Measurements from ENCODE around the gene ST6GALNAC1. TPM values are rescaled to one million over a fixed set of nuclear protein-coding genes. Genes with fewer than 3 reads are reported as not detected.

ST6GALNAC1 gene
- total and polyA plus RNA-seq, 2 of the 4 experiments (the other 2 are of a cell fraction): not detected

- Histone ChIP-seq H3K18ac (ENCODE audit: low read depth, low read length) (no peak overlapping the region), H3K23ac (ENCODE audit: low read depth, low read length) (no peak overlapping the region), H3K79me1 (ENCODE audit: low read depth in 1 of 2, low read length in 2 of 2) (peaks cover 0 to 43% of the 10 kb centered on the region in 2 experiments; a peak in 3 of 4 replicates), H4K8ac (ENCODE audit: low read depth in 2 of 2, low read length in 2 of 2) (no peak overlapping the region), H4K91ac (ENCODE audit: insufficient read depth, low read depth, low read length) (no peak overlapping the region), H3K27ac (ENCODE audit: insufficient read depth, low read length) (no peak overlapping the region), H2AK5ac (ENCODE audit: low read depth, low read length) (no peak overlapping the region), H3K4me2 (ENCODE audit: low read depth, low read length) (no peak overlapping the region), H3K9me3 (ENCODE audit: control insufficient read depth, insufficient read depth, low read length) (no peaks in the 10 kb centered on the region), H3K4me1 (ENCODE audit: control insufficient read depth, insufficient read depth, low read length) (peaks cover 7% of the 10 kb centered on the region), H3K9me1 (ENCODE audit: insufficient read depth, low read length) (peaks cover 6% of the 10 kb centered on the region), H4K20me1 (ENCODE audit: insufficient read depth, low read length) (peaks cover 17% of the 10 kb centered on the region), H2AFZ (replicated peaks; ENCODE audit: low read length, poor library complexity) (no peak overlapping the region), H2AK9ac (replicated peaks; ENCODE audit: low read depth, low read length, poor library complexity) (peak overlapping the region; percentile 29), H2BK5ac (ENCODE audit: low read depth, low read length, poor library complexity, severe bottlenecking) (no peak overlapping the region), H3K36me3 (ENCODE audit: control insufficient read depth, insufficient read depth, low read length) (peaks cover 44% of the 10 kb centered on the region), H3K4me3 (ENCODE audit: insufficient read depth, low read depth, low read length) (no peak overlapping the region), H3K4ac (ENCODE audit: low read depth, low read length) (no peak overlapping the region), H3K27me3 (ENCODE audit: control insufficient read depth, insufficient read depth, low read length) (no peaks in the 10 kb centered on the region), H2BK120ac (ENCODE audit: low read depth, low read length) (no peak overlapping the region), H2BK15ac (ENCODE audit: low read depth, low read length) (no peak overlapping the region), H2BK20ac (ENCODE audit: low read depth, low read length) (no peak overlapping the region), H3K14ac (replicated peaks; ENCODE audit: low read depth, low read length) (no peak overlapping the region), H3K9ac (ENCODE audit: low read depth, low read length) (no peak overlapping the region), H4K5ac (ENCODE audit: low read depth, low read length) (no peak overlapping the region), H3K56ac (ENCODE audit: extremely low read depth, insufficient read depth, low read length) (no peak overlapping the region)
- ChIA-PET CTCF (no interaction called here), POLR2A (ENCODE audit: unreplicated experiment) (no interaction called here)
- no TSS peak for BruUV-seq (replicated peaks)
- WGBS, 2 experiments (ENCODE audit: extremely low coverage in 2 of 2, insufficient read length in 1 of 2): 100% methylated on average over 1 of the region's 16 CpGs; no CpG with 5 or more reads in 1 of the 2 experiments
- dilution Hi-C loops (cut with HindIII; ENCODE audit: low sequenced_read_pairs, unreplicated experiment): no loop called here
- in situ Hi-C loops (cut with MboI; ENCODE audit: low sequenced_read_pairs): no loop called here
- intact Hi-C loops (cut with micrococcal nuclease): no loop called here
- no peak for DNase-seq
- ATAC-seq (ENCODE audit: low read depth): no peak
- no peak for TF ChIP-seq CTCF (conservative IDR thresholded peaks at IDR 0.05; ENCODE audit: low read depth, low read length)
- TF ChIP-seq MAFK (IDR thresholded peaks at IDR 0.05; ENCODE audit: low read depth, low read length): no peak
- no peak for TF ChIP-seq BHLHE40 (IDR thresholded peaks at IDR 0.05; ENCODE audit: low read depth, low read length)
- TF ChIP-seq USF2 (IDR thresholded peaks at IDR 0.05; ENCODE audit: low read depth, low read length): no peak
- TF ChIP-seq CEBPB (IDR thresholded peaks at IDR 0.05; ENCODE audit: low read depth, low read length): no peak
- no peak for TF ChIP-seq RAD21 (IDR thresholded peaks at IDR 0.05; ENCODE audit: low read length)
- TF ChIP-seq MXI1 (IDR thresholded peaks at IDR 0.05; ENCODE audit: borderline replicate concordance, low read depth, low read length): no peak
- TF ChIP-seq MAZ (IDR thresholded peaks at IDR 0.05; ENCODE audit: borderline replicate concordance, low read depth, low read length): no peak
- no peak for TF ChIP-seq SMC3 (IDR thresholded peaks at IDR 0.05; ENCODE audit: low read depth, low read length)
- TF ChIP-seq ELK1 (IDR thresholded peaks at IDR 0.05; ENCODE audit: borderline replicate concordance, low read depth, low read length): no peak
- TF ChIP-seq RCOR1 (IDR thresholded peaks at IDR 0.05; ENCODE audit: insufficient replicate concordance, low read length): no peak
- TF ChIP-seq RFX5 (IDR thresholded peaks at IDR 0.05; ENCODE audit: low read depth, low read length): no peak
- no peak for TF ChIP-seq NFE2L2 (IDR thresholded peaks at IDR 0.05; ENCODE audit: low read depth, low read length)
- no peak for TF ChIP-seq CHD1 (IDR thresholded peaks at IDR 0.05; ENCODE audit: low read depth, low read length)
- no peak for TF ChIP-seq FOS (IDR thresholded peaks at IDR 0.05; ENCODE audit: low read depth, low read length)
- no peak for TF ChIP-seq POLR2A (IDR thresholded peaks at IDR 0.05; ENCODE audit: low read depth, low read length)
These were observed 33.8 kb upstream of the ST6GALNAC1 start for GRCh38 chr17:76677406-76677805.
